Right atrium auricular region (tissue), 2 donors: Measurements from ENCODE around the gene PRKD3. TPM values are rescaled to one million over a fixed set of nuclear protein-coding genes. Genes with fewer than 3 reads are reported as not detected.

Experiments
- DNase-seq: peaks from one replicate; pipeline ENCODE4 v3.0.0-alpha.2; 2019; ENCODE audit warnings: low spot score
- H3K27ac ChIP-seq, 2 donors: fragments of 200-600 bp; sonication (generic); 1 replicate in 1 of 2; 2 replicates in 1 of 2; pipeline ENCODE4 v1.5.1; 2016 to 2019
- H3K27me3 ChIP-seq, 2 donors: fragments of 200-600 bp; sonication (generic); one replicate each; pipeline versions ENCODE4 v1.5.1 to v1.6.0; 2017 to 2019
- H3K36me3 ChIP-seq: fragments of 200-600 bp; sonication (generic); one replicate; pipeline ENCODE4 v1.5.1; 2016
- H3K4me1 ChIP-seq, 2 donors: fragments of 200-600 bp; sonication (generic); one replicate each; pipeline versions ENCODE4 v1.5.1 to v1.6.0; 2017 to 2019
- H3K4me3 ChIP-seq, 2 donors: fragments of 200-600 bp; sonication (generic); 1 replicate in 1 of 2; 2 replicates in 1 of 2; pipeline ENCODE4 v1.5.1; 2017 to 2019; ENCODE audit warnings: mild to moderate bottlenecking in 1 of 2, moderate library complexity in 1 of 2
- H3K9me3 ChIP-seq, 2 donors: fragments of 200-600 bp; sonication (generic); one replicate each; pipeline ENCODE4 v1.5.1; 2019
- CTCF ChIP-seq, 2 donors: fragments of 200-600 bp; sonication (generic); IDR thresholded peaks; one replicate each; pipeline ENCODE4 v1.5.1; 2019; ENCODE audit warnings: antibody characterized with exemption in 2 of 2
- total RNA-seq, 2 donors: library from RNA; depleted of rRNA; stranded (reverse); fragments of >200 nt; gene quantifications; one replicate each; pipeline ENCODE4 v1.1.0, GENCODE V29; 2016

PRKD3 gene
- total RNA-seq, 2 donors from 2014 or later, result 13.0 to 20.6 TPM

- Histone ChIP-seq H3K27me3 (no peaks in the 10 kb centered on the region), H3K9me3 (no peaks in the 10 kb centered on the region), H3K27ac (no peak overlapping the region), H3K4me1 (peaks cover 0 to 36% of the 10 kb centered on the region in 2 donors), H3K4me3 (no peak overlapping the region), H3K36me3 (no peaks in the 10 kb centered on the region)
- DNase-seq, result no peak
- TF ChIP-seq CTCF (IDR thresholded peaks at IDR 0.05), result no peak
These were observed 9.3 kb downstream of the PRKD3 start for GRCh38 chr2:37315364-37315763.

GRCh38 chr2:37307500-37307899, 17.1 kb downstream of the PRKD3 start:
- DNase-seq, result no peak
- Histone ChIP-seq H3K27ac (no peak overlapping the region), H3K4me1 (peaks cover 0 to 21% of the 10 kb centered on the region in 2 donors)

GRCh38 chr2:37306024-37306423, 18.6 kb downstream of the PRKD3 start:
- DNase-seq, result no peak
- Histone ChIP-seq H3K4me3 (no peak overlapping the region), H3K36me3 (no peaks in the 10 kb centered on the region), H3K27ac (no peak overlapping the region), H3K9me3 (no peaks in the 10 kb centered on the region), H3K4me1 (peaks cover 0 to 13% of the 10 kb centered on the region in 2 donors), H3K27me3 (no peaks in the 10 kb centered on the region)
- TF ChIP-seq CTCF (IDR thresholded peaks at IDR 0.05), result no peak

More at GRCh38 chr2:37307500-37307899, 17.1 kb downstream of the PRKD3 start:
- TF ChIP-seq CTCF (IDR thresholded peaks at IDR 0.05), result no peak
- Histone ChIP-seq H3K9me3 (no peaks in the 10 kb centered on the region), H3K36me3 (no peaks in the 10 kb centered on the region), H3K27me3 (no peaks in the 10 kb centered on the region), H3K4me3 (no peak overlapping the region)

GRCh38 chr2:37302701-37303252, 21.9 kb downstream of the PRKD3 start:
- Histone ChIP-seq H3K36me3 (no peaks in the 10 kb centered on the region), H3K4me3 (no peak overlapping the region), H3K9me3 (no peaks in the 10 kb centered on the region), H3K27ac (no peak overlapping the region), H3K27me3 (no peaks in the 10 kb centered on the region), H3K4me1 (peaks cover 0 to 6% of the 10 kb centered on the region in 2 donors)
- DNase-seq, result no peak
- TF ChIP-seq CTCF (IDR thresholded peaks at IDR 0.05), result no peak

GRCh38 chr2:37301408-37301807, 23.2 kb downstream of the PRKD3 start:
- Histone ChIP-seq H3K36me3 (no peaks in the 10 kb centered on the region), H3K27ac (no peak overlapping the region), H3K27me3 (no peaks in the 10 kb centered on the region), H3K9me3 (no peaks in the 10 kb centered on the region), H3K4me1 (peaks cover 0 to 6% of the 10 kb centered on the region in 2 donors), H3K4me3 (no peak overlapping the region)
- no peak for TF ChIP-seq CTCF (IDR thresholded peaks at IDR 0.05)
- no peak for DNase-seq

GRCh38 chr2:37300578-37300977, 24.1 kb downstream of the PRKD3 start:
- H3K27me3 ChIP-seq, result no peaks in the 10 kb centered on the region
- H3K9me3 ChIP-seq, result no peaks in the 10 kb centered on the region
- no peaks in the 10 kb centered on the region for H3K36me3 ChIP-seq
- no peak for TF ChIP-seq CTCF (IDR thresholded peaks at IDR 0.05)
- H3K27ac ChIP-seq, result no peak overlapping the region
- peaks cover 0 to 4% of the 10 kb centered on the region in 2 donors for H3K4me1 ChIP-seq
- no peak overlapping the region for H3K4me3 ChIP-seq
- no peak for DNase-seq
